Activated T-cell treated with anti-CD3 and anti-CD28 coated beads, Interleukin-2, amount 50 U/mL, for 48 hours (primary cell): ENCODE results near the gene PDE4D.
A peak's percentile ranks its signal among the peaks of the same experiment; 100 is the strongest.
"Not testable (repeated sequence)": the region's sequence is repeated elsewhere in the genome, so short reads cannot be mapped to it uniquely, and the experiment has no call there.

Source experiments
- DNase-seq, 2 experiments: peaks; one replicate each; pipeline ENCODE4 v3.0.0-alpha.2; 2020

Gene PDE4D

DNA sequence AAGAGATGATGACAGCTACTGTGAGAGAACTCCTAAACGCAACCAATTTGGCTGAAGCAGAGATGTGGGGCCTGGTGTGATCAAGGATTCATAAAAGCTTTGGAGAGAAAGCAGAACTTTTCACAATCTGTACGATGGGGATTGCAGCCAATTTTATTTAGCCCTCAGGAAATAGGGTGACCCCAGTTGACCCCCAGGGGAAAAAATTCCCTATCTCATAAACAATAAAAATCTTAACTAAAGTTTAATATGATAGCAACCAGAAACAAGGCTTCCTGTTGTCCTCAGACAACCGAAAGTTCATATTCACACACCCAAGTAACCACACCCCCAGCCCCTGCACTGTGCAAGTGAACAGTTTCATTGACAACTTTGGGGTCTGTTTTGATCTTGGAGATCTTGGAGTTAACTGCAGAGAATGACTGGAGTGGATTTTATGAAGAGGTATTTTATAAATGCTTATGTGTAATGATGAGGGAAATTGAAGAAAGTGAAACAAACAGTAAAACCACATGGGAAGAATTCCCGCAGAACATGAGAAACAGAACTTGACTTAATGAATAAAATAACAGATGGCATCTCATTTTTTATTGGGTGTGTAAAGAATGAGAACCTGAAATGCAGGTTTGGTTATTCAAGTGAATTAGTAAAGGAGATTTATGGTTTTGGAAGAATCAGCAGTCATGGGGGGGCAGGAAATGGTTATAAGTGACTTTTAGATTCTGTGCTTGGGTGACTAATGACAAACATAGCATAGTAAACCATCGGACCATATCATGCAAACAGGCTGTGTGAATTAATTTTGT lies 94.5 kb downstream of the PDE4D start:
- no peak for DNase-seq

DNA sequence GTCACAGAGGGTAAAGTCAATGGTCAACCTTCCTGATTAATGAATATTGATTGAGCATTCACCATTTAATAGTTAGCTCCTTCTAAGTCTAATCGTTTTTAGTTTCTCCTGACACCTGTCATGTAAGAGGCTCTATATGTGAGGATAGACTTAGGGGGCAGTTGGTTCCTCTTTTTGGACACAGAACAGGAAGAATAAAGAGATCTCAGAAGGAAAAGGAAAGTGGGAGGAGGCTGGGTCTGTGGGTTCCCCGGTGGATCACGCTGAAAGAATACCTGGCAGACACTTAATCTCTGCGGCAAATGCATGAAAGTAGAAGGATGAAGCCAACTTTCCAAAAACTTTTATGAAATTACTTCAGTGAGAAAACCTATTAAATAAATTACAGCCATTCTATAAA lies 98.4 kb downstream of the PDE4D start:
- no peak for DNase-seq

DNA sequence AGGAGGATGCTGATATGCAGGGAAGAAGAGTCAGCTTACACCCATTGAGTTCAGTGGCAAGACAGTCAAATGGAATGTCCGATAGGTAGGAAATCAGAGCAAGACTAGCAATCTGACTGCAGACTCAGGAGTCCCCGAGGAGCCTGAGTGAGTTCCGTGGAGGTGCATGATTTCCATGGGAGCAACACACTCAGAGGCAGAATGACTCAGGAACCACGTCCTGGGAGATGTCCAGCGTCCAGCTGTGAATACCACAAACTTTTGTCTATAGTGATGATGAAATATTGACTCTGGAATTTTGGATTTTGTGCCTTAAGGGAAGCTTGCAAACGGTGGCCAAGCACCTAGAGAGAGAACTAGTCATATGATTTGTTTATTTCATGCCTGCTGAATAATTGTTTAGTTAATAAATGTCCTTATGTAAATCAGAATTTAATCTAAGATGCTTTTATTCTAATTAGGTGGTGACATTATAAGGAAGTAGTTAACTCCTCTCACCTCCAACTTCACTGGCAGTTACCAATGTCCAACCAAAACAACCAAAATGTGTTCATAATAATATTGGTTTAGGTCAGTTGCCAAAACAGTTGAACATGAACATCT lies 100.4 kb downstream of the PDE4D start:
- no peak for DNase-seq

DNA sequence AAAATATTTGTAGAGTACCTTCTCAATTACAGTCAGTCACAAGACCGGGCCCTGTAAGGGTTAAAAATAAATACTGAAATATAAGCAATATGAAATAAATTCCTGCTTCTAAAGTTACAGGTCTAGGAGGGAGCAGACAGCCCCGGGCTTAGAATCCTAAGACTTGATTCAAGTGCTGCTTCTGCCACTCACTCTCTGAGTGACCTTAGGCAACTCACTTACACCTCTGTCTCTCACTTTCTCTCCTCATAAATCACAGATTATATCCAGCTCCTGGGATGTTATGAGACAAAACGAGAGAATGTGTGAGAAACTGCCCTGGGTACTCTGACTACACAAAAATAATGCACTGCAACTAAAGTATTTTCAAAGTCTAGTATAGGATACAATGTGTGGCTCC lies 101.9 kb downstream of the PDE4D start:
- DNase-seq, result no peak

DNA sequence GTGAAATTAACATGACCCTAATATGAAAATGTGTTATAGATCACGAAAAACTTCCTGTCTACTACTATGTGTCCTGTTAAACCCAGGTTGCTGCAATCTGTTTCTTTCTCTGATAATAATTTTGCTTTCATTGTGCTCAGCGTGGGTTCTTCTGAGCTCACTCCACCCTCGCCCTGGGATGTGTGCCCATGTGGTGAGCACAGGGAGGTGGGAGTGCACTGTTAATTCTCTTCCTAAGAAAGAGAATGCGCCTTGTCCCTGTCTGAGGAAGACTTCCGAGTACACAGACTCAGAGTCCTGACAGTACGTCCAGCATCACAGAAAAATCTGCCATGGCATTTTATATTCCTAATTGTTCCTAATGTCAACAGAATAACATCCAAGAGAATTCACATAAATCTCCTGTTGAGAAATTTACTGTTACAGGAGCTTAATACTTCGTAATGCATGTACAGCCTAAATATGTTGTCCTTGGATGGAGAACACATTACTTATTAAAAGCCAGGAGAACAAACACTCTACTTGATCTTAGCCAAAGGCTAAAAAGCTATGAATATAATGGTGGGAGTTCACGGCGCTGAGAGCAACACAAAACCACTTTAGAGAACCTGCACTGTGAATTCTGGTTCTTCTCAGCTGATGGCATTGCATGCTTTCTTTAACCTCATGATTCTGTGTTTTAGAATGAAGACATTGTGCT lies 102.6 kb downstream of the PDE4D start:
- DNase-seq, result no peak

DNA sequence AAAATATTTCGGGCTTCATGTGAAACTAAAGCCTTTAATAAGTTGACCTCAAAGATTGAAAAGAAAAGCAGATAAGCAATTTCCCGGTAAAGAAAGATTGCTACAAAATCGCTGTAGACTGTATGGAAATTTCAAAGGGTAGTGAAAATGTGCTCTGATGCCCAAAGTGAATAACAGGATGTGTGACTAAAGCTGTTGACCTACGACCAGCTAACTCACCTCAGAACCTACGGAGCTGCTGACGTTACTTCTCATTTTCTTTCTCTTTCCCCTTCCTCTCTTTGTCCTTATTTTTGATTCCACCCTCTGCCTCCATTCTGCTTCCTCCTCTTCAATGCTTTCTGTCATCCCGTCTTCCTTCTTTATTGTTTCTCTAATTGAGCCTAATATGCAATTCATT lies 103.2 kb downstream of the PDE4D start:
- DNase-seq, result no peak

DNA sequence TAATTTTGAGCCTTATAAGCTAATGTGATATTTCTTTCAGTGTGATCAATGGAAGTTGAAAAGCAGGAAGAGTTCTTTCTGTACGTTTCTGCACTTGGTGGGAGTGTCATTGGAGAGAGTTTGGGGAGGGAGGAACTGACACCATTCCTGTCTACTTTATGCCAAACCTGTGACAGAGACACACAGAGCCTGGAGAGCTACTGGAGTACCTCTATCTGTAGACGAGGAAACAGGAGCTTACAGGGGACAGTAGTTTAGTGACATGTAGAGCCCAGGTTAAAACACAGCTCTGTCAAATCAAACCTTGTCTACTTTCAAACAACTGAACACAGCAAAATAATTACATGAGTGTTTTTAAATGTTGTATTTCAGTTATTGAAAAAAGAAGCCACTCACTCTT lies 103.6 kb downstream of the PDE4D start:
- no peak for DNase-seq

DNA sequence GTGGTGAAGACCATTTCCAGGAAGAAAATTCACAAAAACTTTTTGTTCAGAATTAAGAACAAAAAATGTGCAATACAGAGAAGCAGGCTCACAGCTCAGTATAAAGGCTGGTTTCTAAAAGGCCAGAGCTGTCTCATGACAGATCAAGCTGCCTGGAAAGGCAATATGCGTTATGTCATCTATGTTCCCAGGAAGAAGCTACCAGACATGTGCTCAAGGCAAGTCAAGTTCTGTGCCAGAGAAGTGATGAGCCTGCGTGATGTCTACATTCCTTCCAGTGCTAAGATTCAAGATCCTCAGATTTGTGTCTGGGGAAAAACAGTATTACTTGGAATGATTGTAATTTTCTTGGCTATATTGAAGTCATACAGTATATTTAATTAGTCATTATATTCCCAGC lies 104.3 kb downstream of the PDE4D start:
- DNase-seq, result no peak

DNA sequence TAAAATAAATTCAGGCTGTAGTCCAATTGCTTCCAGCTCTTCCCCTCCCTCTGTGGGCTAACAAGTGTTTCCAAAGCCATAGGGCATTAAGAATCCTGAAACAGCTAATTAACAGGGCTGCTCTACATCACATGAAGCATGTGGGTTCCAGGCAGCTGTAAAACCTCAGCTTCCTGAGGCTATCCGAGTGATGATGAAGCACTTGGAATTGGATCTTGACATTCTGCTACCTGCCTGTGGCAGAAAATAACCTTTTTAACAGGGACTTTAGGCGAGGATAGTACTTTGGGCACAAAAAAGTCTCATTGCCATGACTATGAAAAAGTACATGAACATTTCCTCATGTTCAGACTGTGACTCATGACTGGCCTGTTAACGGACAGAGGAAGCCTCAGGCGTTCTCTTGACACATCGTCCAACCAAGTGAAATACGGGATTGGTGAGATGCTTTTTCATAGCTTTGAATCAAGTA lies 107.2 kb downstream of the PDE4D start:
- no peak for DNase-seq

DNA sequence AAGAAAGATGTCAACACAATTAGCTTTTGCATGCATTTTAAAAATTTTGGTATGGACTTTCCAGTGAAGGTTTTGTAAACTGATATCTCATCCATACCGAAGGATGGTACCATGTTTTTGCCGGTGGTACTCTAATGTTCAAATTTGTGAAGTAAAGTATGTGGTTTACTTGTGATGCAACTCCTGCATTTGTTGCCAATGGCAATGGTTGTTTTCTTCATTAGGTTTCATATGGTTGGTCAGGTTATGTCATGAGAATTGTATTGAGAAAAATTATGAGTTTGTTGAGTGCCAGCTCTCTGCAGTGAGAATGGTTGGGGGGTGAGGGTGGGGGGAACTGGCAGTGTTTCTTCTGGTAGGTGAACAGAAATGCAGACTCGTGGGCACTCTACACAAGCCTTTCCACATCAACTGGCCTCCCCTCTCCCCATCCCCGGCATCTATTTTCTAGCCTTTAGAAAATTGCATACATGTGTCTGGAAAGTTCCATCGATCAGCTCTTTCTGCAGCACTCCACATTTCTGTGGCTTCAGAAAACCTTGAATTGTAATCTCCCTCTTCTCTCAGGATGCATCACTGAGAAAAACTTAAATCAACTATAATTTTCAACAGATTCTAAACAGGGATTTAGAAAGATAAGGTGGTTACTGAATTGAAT lies 107.7 kb downstream of the PDE4D start:
- DNase-seq, result no peak

DNA sequence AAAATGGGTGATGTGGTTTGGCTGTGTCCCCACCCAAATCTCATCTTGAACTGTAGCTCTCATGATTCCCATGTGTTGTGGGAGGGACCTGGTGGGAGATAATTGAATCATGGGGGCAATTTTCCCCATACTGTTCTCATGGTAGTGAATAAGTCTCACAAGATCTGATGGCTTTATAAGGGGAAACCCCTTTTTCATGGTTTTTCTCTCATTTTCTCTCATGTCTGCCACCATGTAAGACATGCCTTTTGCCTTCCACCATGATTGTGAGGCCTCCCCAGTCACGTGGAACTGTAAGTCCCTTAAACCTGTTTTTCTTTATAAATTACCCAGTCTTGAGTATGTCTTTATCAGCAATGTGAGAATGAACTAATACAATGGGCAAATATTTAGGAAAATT lies 108.8 kb downstream of the PDE4D start:
- DNase-seq, result not testable (repeated sequence)

DNA sequence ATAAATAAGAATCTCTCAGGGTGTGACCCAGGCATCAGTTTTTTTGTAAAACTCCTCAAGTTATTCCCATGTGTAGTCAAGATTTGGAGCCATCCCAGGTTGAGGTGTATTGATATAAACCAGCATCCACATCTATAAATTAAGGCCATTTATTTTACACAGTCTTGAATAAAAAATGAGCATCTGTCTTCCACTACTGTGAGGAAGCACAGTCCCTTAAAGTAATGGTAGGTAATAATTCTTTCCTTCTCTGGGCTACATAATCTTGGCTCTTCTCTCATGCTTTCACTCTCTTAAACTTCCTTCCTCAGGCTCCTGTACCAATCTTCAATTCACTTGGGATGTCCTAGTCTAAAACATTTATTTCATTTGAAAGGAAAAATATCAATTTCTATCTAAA lies 110.3 kb downstream of the PDE4D start:
- no peak for DNase-seq

DNA sequence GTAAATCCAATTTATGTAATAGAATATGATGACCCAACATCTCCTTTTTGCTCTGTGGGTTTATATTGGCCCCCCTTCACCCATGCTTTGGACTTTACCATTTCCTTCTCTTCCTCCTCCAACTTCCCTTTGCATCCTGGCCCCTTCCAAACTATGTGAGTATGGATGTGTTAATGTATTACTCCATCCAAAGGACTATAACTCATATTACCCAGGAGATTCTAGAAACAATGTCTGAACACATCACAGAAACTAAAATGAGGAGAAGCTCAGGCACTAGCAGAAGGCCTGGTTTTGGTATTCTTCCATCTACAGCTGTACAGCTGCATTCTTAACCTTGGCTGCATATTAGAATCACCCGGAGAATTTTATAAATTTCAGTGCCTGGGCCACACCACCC lies 110.7 kb downstream of the PDE4D start:
- DNase-seq, result no peak

DNA sequence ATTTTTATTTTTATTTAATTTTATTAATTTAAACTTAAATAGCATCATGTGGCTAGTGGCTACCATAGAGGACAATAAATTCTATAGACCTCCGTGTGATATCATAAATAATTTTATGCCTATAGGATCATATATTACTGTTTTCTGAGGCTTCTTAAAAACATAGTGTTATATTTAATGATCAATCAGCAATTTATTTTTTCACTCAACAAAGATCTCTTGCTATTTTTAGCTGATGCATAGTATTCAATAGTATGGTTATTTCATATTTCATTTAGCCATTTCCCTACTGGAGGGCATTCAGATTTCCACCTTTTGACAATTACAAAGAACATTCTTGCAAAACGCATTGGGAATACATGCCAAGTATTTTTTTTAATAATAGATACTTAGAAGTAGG lies 114.1 kb downstream of the PDE4D start:
- DNase-seq, result no peak

DNA sequence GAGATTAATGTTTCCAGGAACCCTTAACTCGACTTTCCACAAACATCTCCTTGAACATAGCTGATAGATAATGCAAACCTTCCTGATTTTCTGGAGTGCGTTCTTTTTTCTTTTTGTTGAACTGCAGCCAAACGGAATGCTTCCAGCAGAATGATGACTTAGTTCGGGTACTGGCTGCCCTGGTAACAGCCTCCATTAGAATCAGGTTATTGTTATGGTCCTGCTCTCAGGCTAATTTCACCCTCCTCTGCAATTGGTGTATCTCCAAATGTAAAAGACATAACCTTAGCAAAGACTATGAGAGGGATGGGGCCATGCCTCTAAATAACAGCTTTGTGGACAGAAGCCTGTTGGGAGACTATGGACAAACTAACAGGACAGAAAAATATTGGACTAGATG lies 116.5 kb downstream of the PDE4D start:
- no peak for DNase-seq

DNA sequence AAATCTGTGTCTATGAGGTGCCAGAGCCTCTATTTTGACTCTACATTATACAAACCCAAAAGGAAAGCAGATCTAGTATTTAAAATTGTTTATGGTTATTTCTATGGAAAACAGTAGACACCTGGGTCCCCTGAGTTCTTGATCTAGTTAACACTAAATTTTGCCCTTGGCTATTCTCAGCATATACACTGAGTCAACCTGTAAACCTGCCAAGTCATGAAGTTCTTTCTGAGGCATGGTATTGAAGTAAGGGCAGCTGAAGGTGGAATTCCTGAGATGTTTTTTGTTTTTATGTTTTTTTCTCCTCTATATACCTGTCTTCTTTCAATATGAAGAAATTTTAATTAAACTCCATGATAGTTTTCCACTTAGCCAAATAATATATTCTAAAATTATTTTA lies 120.2 kb downstream of the PDE4D start:
- no peak for DNase-seq

DNA sequence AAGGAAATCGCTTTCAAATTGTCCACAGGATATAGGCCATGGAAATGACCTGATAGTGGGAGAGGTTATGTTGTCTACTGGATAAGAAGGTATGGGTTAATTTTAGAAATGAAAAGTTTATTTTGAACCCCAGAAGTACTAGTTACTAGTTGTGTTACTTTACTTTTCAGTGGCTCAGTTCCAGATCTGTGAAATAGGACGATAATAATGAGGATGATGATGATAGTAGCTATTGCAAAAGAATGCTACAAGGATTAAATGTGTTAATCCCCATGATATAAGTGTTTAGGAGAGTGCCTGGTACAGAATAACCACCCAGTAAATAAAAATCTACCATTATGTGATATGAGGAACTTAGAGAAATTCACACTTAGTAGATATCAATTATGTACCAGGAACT lies 120.8 kb downstream of the PDE4D start:
- no peak for DNase-seq

DNA sequence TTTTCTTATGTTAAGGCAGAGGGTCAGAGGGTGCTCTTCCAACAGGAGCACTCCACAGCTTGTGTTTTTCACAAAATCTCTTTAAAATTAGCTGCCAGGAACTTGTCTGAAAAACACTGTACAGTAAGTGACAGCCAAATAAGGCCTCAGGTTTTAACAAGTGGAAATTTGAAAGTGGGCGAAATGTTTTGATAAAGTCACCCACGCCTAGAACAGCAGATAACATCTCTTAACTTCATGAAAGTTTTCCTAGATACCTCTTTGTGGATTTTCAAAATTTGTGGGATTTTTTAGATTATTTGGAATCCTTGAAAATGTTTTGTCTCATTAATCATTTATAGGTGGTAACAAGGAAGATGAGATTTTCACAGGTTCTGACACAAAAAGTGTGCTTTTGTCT lies 121.3 kb downstream of the PDE4D start:
- no peak for DNase-seq

DNA sequence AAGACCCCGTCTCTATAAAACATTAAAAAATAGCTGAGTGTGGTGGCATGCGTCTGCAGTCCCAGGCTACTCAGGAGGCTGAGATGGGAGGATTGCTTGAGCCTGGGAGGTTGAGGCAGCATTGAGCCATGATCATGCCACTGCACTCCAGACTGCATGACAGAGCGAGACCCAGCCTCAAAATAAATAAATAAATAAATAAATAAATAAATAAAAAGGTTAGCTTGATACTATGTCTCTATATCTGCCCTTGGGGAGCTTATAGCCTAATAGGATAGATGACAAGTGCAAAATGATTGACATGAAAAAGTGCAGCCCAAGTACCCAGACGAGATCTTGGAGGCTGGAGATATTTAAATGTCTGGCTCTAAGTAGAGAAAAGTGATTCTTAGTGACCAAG lies 122.6 kb downstream of the PDE4D start:
- no peak for DNase-seq

DNA sequence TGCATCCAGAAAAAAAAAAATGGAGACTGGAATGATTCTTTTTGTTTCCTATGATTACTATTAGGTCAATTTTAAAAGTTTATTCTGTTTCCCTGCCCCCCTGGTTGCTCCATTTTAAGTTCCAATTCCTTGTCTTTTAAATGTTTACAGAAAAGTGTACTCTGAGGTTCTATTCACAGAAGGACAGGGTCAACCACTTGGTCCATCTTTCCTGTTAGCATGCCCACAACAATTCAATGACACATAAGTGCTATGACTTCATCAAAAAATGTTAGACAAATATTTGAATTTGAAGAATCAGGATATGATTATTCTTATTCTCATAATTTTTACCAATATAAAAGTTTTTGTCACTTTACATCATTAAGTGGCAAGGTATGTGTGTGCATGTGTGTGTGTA lies 123.7 kb downstream of the PDE4D start:
- DNase-seq, result no peak

DNA sequence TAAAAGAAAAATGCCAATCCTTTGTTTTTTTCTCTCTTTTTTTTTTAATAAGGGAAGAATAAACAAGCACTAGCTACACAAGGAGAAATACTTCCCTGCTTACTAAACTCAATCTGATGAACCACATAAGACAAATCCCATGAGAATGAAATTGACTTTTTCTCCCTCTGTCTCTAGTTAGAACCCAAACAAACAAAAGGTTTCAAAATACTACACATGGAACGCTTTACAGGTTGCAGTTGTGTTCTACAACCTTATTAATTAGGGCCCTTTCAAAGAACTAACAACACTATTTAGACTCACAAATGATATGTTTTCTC lies 124.5 kb downstream of the PDE4D start:
- no peak for DNase-seq

DNA sequence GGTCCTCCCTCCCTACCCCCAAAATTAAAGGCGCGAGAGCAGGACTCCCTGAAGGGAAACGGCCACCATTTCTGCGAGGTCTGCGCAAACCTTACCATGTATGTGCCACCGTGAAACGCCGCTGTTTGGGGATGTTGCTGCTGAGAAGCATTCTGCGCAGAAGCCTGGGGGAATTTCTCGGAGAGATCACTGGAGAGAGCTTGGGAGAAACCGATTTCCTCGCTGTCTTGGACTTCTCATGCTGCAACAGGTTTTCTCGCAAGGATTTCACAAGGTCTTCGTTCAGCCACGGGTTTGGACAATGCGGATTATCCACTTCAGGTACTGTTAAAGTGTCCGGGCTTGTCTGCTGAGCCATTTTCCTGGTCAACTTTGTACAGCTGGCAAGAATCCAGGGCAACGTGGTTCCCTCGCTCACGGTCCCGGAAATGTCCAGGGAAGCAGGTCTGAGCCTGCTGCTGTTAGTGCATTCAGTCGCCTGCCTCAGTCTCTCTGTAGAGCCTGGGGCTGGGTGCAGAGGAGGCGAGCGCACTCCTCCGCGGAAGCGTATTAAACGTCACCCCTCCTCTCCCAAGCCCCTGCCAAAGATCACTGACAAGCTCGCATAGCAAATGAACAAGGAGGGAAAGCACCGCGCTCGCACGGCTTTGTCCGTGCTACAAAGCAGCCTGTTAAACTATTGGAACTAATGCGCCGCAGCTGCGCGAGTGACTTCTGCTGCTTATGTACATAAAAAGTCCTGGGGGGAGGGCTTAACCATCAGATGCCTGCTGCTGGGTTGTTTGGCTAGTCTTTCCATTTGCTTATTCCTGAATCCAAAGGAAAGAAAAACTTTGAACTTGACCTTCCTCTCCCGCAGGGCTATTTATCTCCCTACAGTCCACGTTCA lies 125.1 kb downstream of the PDE4D start:
- peak; percentile 36 to 41 for DNase-seq

DNA sequence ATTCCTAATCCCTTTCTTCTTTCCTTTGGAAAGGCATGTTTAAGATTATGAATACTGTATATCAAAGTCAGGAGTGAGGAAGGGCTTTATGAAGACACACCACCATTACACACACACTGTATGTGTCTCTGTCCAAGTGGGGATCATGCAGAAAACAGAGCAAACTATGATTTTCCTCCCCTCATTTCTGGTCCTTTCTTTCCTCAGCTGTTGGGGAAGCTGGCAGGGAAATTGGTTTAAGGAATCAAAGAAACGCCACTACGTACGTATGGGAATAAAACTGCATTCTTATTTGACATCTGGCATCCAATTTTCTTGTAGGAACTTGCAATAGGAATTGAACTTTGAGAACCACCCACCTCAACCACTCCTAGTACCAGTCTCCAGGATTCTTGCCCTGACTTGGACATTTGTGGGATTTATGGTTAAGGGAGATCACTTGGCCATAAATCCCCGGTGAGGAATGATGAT lies 125.8 kb downstream of the PDE4D start:
- no peak for DNase-seq
